ENCODE results near the gene STK32A.

DNA sequence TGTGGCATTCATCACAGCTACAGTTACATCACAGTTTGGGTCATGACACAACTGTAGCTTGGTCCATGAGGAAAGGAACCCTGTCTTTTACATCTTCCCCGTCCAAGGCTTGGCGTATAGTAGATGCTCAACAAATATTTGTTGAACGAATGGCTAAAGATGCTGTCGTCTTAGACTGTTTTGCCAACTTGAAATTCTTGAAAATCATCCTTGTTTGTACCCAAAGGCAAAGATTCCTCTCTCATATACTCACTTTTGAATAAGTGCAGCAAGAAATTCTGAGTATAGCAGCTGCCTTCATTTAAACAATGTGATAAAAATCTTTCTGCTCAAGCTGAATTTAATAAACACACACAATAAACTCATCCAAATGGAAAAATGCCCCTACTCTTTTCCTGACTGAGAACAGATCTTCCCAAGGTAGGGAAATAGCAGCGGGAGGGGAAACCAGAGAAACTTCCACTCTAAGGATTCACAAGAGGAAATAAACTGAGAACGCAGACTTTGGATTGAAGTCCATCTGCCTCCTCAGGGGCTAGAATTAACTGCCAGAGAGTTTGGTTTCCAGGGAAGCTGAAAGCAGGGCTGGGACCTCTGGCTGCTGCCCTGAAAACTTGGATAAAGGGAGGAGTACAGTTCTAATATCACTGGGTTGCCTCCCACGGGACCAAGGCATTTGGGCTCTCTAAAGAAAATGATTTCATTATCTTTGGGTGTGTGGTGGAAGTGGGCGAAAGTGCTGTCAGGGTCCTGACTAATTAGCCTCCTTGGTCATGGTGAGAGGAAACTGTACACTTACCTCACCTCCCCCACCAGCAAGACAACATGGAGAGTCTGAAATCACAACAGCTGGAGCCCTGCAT lies 175.9 kb downstream of the STK32A start:
- TF ChIP-seq, protein P1, sequence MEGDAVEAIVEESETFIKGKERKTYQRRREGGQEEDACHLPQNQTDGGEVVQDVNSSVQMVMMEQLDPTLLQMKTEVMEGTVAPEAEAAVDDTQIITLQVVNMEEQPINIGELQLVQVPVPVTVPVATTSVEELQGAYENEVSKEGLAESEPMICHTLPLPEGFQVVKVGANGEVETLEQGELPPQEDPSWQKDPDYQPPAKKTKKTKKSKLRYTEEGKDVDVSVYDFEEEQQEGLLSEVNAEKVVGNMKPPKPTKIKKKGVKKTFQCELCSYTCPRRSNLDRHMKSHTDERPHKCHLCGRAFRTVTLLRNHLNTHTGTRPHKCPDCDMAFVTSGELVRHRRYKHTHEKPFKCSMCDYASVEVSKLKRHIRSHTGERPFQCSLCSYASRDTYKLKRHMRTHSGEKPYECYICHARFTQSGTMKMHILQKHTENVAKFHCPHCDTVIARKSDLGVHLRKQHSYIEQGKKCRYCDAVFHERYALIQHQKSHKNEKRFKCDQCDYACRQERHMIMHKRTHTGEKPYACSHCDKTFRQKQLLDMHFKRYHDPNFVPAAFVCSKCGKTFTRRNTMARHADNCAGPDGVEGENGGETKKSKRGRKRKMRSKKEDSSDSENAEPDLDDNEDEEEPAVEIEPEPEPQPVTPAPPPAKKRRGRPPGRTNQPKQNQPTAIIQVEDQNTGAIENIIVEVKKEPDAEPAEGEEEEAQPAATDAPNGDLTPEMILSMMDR (IDR thresholded peaks at IDR 0.05; ENCODE audit: low read depth, low read length, missing input control), result no peak
- TF ChIP-seq GABPA (IDR thresholded peaks at IDR 0.05 in 1 of 2, conservative IDR thresholded peaks at IDR 0.05 in 1 of 2), result no peak

Measured in liver (tissue), 3 donors.